ENCODE measurements around the gene FGF14.

FGF14 gene

DNA sequence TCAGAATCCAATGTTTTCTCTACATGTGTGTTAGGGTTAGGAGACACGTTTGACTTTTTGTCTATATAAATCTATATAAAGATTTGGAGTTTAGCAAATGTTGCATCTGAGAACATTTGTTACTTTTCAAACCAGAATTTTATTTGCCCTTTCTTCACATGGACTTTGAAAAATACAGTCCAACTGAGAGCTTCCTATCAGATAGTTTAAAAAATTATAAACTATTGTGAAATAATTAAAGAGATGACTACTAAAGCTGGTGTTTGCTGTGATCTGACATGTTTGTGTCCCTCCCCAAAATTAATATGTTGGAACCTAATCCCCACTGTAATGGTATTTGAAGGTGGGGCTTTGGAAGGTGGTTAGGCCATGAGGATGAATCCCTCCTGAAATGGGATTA, 652.3 kb downstream of the FGF14 start:
- no peak for DNase-seq (ENCODE audit: low spot score)
- in situ Hi-C loops (cut with MboI; ENCODE audit: low pct_unique_long_range_greater_than_20kb, low sequenced_read_pairs, unreplicated experiment) = no loop called here
- TF ChIP-seq, protein P1, sequence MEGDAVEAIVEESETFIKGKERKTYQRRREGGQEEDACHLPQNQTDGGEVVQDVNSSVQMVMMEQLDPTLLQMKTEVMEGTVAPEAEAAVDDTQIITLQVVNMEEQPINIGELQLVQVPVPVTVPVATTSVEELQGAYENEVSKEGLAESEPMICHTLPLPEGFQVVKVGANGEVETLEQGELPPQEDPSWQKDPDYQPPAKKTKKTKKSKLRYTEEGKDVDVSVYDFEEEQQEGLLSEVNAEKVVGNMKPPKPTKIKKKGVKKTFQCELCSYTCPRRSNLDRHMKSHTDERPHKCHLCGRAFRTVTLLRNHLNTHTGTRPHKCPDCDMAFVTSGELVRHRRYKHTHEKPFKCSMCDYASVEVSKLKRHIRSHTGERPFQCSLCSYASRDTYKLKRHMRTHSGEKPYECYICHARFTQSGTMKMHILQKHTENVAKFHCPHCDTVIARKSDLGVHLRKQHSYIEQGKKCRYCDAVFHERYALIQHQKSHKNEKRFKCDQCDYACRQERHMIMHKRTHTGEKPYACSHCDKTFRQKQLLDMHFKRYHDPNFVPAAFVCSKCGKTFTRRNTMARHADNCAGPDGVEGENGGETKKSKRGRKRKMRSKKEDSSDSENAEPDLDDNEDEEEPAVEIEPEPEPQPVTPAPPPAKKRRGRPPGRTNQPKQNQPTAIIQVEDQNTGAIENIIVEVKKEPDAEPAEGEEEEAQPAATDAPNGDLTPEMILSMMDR (IDR thresholded peaks at IDR 0.05; ENCODE audit: extremely low read depth, insufficient read depth, missing control alignments) = no peak

GRCh38 chr13:101747039-101747438, 654.8 kb downstream of the FGF14 start:
- in situ Hi-C loops (cut with MboI; ENCODE audit: low pct_unique_long_range_greater_than_20kb, low sequenced_read_pairs, unreplicated experiment) = no loop called here
- no peak for DNase-seq (ENCODE audit: low spot score)
- TF ChIP-seq, protein P1 (IDR thresholded peaks at IDR 0.05; ENCODE audit: extremely low read depth, insufficient read depth, missing control alignments) = no peak

DNA sequence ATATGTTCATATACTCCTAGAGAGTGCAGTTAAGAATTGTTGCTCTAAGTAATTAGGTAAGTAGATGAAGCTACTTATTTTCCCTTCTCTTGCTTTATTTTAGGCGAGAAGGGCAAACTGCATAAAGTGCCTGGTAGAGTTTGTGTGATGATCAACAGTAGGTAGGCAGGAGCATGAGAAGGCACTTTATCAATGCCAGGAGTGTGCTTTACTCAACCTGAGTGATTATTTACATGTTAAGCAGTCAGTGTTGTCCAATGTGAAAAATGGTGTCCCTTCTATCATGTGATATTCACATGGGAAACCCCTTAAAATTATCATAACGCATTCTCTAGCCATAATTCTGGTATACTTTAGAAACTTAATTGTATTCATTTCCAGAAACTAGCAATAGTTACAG, 655.3 kb downstream of the FGF14 start:
- DNase-seq (ENCODE audit: low spot score) = no peak
- in situ Hi-C loops (cut with MboI; ENCODE audit: low pct_unique_long_range_greater_than_20kb, low sequenced_read_pairs, unreplicated experiment) = no loop called here
- TF ChIP-seq, protein P1 (IDR thresholded peaks at IDR 0.05; ENCODE audit: extremely low read depth, insufficient read depth, missing control alignments) = no peak

DNA sequence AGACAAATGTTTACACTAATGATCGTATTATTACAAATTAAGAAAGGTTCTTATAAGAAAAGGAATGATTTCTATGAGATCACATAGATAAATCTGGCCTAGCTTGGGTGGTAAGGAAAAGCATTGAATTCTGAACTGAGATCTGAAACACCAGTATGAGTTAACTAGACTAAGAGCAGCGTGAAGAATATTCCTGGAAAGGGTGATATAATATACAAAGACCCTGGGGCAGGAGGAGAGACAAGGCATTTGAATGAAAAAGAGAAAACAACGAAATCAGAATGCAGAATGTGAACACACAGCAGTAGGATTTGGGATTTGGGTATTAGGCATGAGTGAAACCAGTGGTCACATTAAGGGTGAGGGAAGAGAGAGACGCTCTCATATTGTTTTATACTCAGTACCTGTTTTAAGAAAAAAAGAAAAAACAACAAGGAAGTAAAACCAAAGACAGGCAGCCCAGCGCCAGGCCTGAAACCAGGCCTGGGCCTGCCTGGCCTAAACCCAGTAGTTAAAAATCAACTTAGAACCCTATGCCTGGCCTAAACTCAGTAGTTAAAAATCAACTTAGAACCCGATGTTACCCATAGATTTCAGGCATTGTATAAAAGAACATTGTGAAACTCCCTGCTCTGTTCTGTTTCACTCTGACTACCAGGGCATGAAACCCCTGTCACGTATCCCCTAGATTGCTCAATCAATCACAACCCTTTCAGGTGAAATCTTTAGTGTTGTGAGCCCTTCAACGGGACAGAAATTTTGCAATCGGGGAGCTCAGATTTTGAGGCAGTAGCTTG, 662.3 kb downstream of the FGF14 start:
- TF ChIP-seq, protein P1 (IDR thresholded peaks at IDR 0.05; ENCODE audit: extremely low read depth, insufficient read depth, missing control alignments) = no peak
- in situ Hi-C loops (cut with MboI; ENCODE audit: low pct_unique_long_range_greater_than_20kb, low sequenced_read_pairs, unreplicated experiment) = no loop called here
- DNase-seq (ENCODE audit: low spot score) = no peak

- in situ Hi-C loops (cut with MboI; ENCODE audit: low pct_unique_long_range_greater_than_20kb, low sequenced_read_pairs, unreplicated experiment) = no loop called here
- DNase-seq (ENCODE audit: low spot score) = no peak
- TF ChIP-seq, protein P1 (IDR thresholded peaks at IDR 0.05; ENCODE audit: extremely low read depth, insufficient read depth, missing control alignments) = no peak
Measured at GRCh38 chr13:101738336-101738735, 663.5 kb downstream of the FGF14 start.

DNA sequence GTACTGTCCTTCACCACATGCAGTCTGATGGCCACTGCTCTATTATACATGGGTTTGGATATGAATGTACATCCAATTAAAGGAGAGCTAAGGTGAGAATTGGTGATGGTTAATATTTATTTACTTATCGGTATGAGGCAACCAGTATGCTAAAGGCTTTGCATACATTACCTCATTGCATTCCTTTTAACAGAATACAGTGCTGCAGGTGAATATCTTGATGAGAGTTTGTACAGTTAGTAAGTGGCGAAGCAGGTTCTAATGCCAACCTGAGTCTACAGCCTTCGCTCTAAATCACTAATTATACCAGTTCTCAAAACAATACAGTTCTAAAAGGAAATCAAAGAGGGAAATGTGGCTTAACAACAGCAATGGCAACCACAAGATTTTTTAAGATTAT, 665.3 kb downstream of the FGF14 start:
- in situ Hi-C loops (cut with MboI; ENCODE audit: low pct_unique_long_range_greater_than_20kb, low sequenced_read_pairs, unreplicated experiment) = no loop called here
- TF ChIP-seq, protein P1 (IDR thresholded peaks at IDR 0.05; ENCODE audit: extremely low read depth, insufficient read depth, missing control alignments) = no peak
- no peak for DNase-seq (ENCODE audit: low spot score)

Measured in GM13977 (cell line).